CD4-positive, alpha-beta memory T cell (primary cell): ENCODE measurements around the gene NDST1. TPM values are rescaled to one million over a fixed set of nuclear protein-coding genes. Genes with fewer than 3 reads are reported as not detected.
A peak's percentile ranks its signal among the peaks of the same experiment; 100 is the strongest.

Experiments used
- CTCF ChIA-PET: fragments of 350-600 bp; sonication (Branson Sonifier 250); formaldehyde crosslinking; loops from one replicate; lab custom pipeline; 2021; ENCODE audit warnings: inconsistent platforms; ENCODE audit not compliant: partially characterized antibody; lab: Charles Lee
- POLR2A ChIA-PET: fragments of 350-600 bp; sonication (Branson Sonifier 250); formaldehyde crosslinking; loops from one replicate; lab custom pipeline; 2021; ENCODE audit not compliant: partially characterized antibody; lab: Charles Lee
- DNase-seq, 5 donors: peaks; one replicate each; pipeline versions ENCODE4 v3.0.0 to v3.0.0-alpha.2; 2020 to 2022; ENCODE audit warnings: mixed read lengths in 1 of 5
- H3K27ac ChIP-seq: one replicate; pipeline ENCODE4 v1.7.0; 2013; ENCODE audit warnings: low read depth, low read length
- H3K27me3 ChIP-seq: 2 replicates; pipeline ENCODE4 v1.7.0; 2013; ENCODE audit warnings: mild to moderate bottlenecking, low read length, moderate library complexity; ENCODE audit not compliant: insufficient read depth
- H3K36me3 ChIP-seq: 2 replicates; pipeline ENCODE4 v1.7.0; 2013; ENCODE audit warnings: mild to moderate bottlenecking, low read length, moderate library complexity; ENCODE audit not compliant: insufficient read depth
- H3K4me1 ChIP-seq: 2 replicates; pipeline ENCODE4 v1.7.0; 2013; ENCODE audit warnings: mild to moderate bottlenecking, low read length, moderate library complexity; ENCODE audit not compliant: insufficient read depth
- H3K4me3 ChIP-seq, 2 donors: one replicate each; pipeline ENCODE4 v1.7.0; 2013; ENCODE audit warnings: low read length in 2 of 2, mild to moderate bottlenecking in 1 of 2
- H3K9me3 ChIP-seq, 2 donors: one replicate each; pipeline ENCODE4 v1.7.0; 2013; ENCODE audit warnings: low read length in 2 of 2, control low read depth in 1 of 2; ENCODE audit not compliant: control insufficient read depth in 1 of 2
- H3K27ac Mint-ChIP-seq, 7 donors: one replicate each; pipeline ENCODE4 v1.8.0; 2020 to 2021; ENCODE audit warnings: mixed read lengths in 7 of 7, mild to moderate bottlenecking in 6 of 7, inconsistent platforms in 3 of 7, moderate library complexity in 3 of 7
- H3K27me3 Mint-ChIP-seq, 2 donors: one replicate each; pipeline ENCODE4 v1.8.0; 2020 to 2021; ENCODE audit warnings: mixed read lengths in 2 of 2
- H3K36me3 Mint-ChIP-seq, 2 donors: one replicate each; pipeline ENCODE4 v1.8.0; 2020 to 2021; ENCODE audit warnings: mixed read lengths in 2 of 2, inconsistent platforms in 1 of 2, mild to moderate bottlenecking in 1 of 2
- H3K4me1 Mint-ChIP-seq, 4 donors: one replicate each; pipeline ENCODE4 v1.8.0; 2020 to 2021; ENCODE audit warnings: mixed read lengths in 4 of 4, mild to moderate bottlenecking in 1 of 4
- H3K4me3 Mint-ChIP-seq, 8 donors: one replicate each; pipeline ENCODE4 v1.8.0; 2020 to 2021; ENCODE audit warnings: mixed read lengths in 8 of 8, mild to moderate bottlenecking in 7 of 8, moderate library complexity in 6 of 8, inconsistent platforms in 3 of 8
- H3K9me3 Mint-ChIP-seq, 8 donors: one replicate each; pipeline ENCODE4 v1.8.0; 2020 to 2021; ENCODE audit warnings: mixed read lengths in 8 of 8, mild to moderate bottlenecking in 5 of 8, inconsistent platforms in 3 of 8, moderate library complexity in 1 of 8
- intact Hi-C: fragments of 100-400 bp; cut with micrococcal nuclease; formaldehyde crosslinking; loops from one replicate; pipeline ENCODE4 v1.15.1; 2023
- polyA plus RNA-seq, 2 donors: library from polyadenylated mRNA; unstranded; fragments of 300-500 nt; fragmentation: Illumina TruSeq; gene quantifications; one replicate each; pipeline ENCODE4 v1.2.3, GENCODE V29; 2021
- total RNA-seq, 2 experiments: library from RNA; stranded (reverse); gene quantifications; one replicate each; pipeline ENCODE4 v1.2.3, GENCODE V29; 2021

NDST1 gene
- total and polyA plus RNA-seq, 4 experiments from 2014 or later, result 0.29 to 0.64 (median 0.35) TPM; not detected in 1

GRCh38 chr5:150508277-150508640, 328 bp downstream of the NDST1 start:
- Mint-ChIP-seq H3K9me3 (no peaks in the 10 kb centered on the region), H3K4me3 (no peak overlapping the region), H3K4me1 (no peaks in the 10 kb centered on the region), H3K27ac (no peak overlapping the region), H3K27me3 (no peaks in the 10 kb centered on the region), H3K36me3 (no peaks in the 10 kb centered on the region)
- POLR2A ChIA-PET, result no interaction called here
- DNase-seq, result no peak
- CTCF ChIA-PET, result no interaction called here
- Histone ChIP-seq H3K9me3 (no peaks in the 10 kb centered on the region), H3K27me3 (no peaks in the 10 kb centered on the region), H3K36me3 (no peaks in the 10 kb centered on the region), H3K27ac (no peak overlapping the region), H3K4me1 (no peaks in the 10 kb centered on the region), H3K4me3 (no peak overlapping the region)
- intact Hi-C loops, result no loop called here

GRCh38 chr5:150508828-150509227, 897 bp downstream of the NDST1 start:
- Histone ChIP-seq H3K36me3 (no peaks in the 10 kb centered on the region), H3K9me3 (no peaks in the 10 kb centered on the region), H3K27me3 (no peaks in the 10 kb centered on the region), H3K27ac (no peak overlapping the region), H3K4me3 (no peak overlapping the region), H3K4me1 (no peaks in the 10 kb centered on the region)
- H3K36me3 Mint-ChIP-seq, result no peaks in the 10 kb centered on the region
- ChIA-PET POLR2A (no interaction called here), CTCF (no interaction called here)
- H3K27me3 Mint-ChIP-seq, result no peaks in the 10 kb centered on the region
- H3K27ac Mint-ChIP-seq, result no peak overlapping the region
- DNase-seq, result no peak
- no peaks in the 10 kb centered on the region for H3K4me1 Mint-ChIP-seq
- no peaks in the 10 kb centered on the region for H3K9me3 Mint-ChIP-seq
- H3K4me3 Mint-ChIP-seq, result no peak overlapping the region
- intact Hi-C loops, result no loop called here

- CTCF ChIA-PET, result no interaction called here
- no peaks in the 10 kb centered on the region for H3K9me3 ChIP-seq
- no peaks in the 10 kb centered on the region for H3K27me3 Mint-ChIP-seq
- H3K27ac Mint-ChIP-seq, result no peak overlapping the region
- H3K4me3 ChIP-seq, result no peak overlapping the region
- POLR2A ChIA-PET, result no interaction called here
- H3K4me1 Mint-ChIP-seq, result no peaks in the 10 kb centered on the region
- no peak for DNase-seq
- H3K36me3 Mint-ChIP-seq, result no peaks in the 10 kb centered on the region
- no peaks in the 10 kb centered on the region for H3K9me3 Mint-ChIP-seq
- no peak overlapping the region for H3K4me3 Mint-ChIP-seq
- no peak overlapping the region for H3K27ac ChIP-seq
- no peaks in the 10 kb centered on the region for H3K36me3 ChIP-seq
- H3K4me1 ChIP-seq, result no peaks in the 10 kb centered on the region
- intact Hi-C loops, result no loop called here
- no peaks in the 10 kb centered on the region for H3K27me3 ChIP-seq
These were observed 2.1 kb downstream of the NDST1 start for GRCh38 chr5:150509992-150510391.

- Histone ChIP-seq H3K27ac (no peak overlapping the region), H3K4me1 (no peaks in the 10 kb centered on the region), H3K4me3 (no peak overlapping the region), H3K9me3 (no peaks in the 10 kb centered on the region), H3K27me3 (no peaks in the 10 kb centered on the region), H3K36me3 (no peaks in the 10 kb centered on the region)
- POLR2A ChIA-PET, result no interaction called here
- CTCF ChIA-PET, result no interaction called here
- Mint-ChIP-seq H3K27ac (peak overlapping the region in 1 of 7 donors; percentile 47), H3K27me3 (no peaks in the 10 kb centered on the region), H3K36me3 (no peaks in the 10 kb centered on the region), H3K4me1 (no peaks in the 10 kb centered on the region), H3K9me3 (no peaks in the 10 kb centered on the region), H3K4me3 (no peak overlapping the region)
- DNase-seq, result no peak
- intact Hi-C loops, result no loop called here
These were observed 2.7 kb downstream of the NDST1 start for GRCh38 chr5:150510460-150511263.

GRCh38 chr5:150511578-150512367, 3.8 kb downstream of the NDST1 start:
- ChIA-PET POLR2A (no interaction called here), CTCF (no interaction called here)
- Histone ChIP-seq H3K36me3 (no peaks in the 10 kb centered on the region), H3K9me3 (no peaks in the 10 kb centered on the region), H3K4me3 (no peak overlapping the region), H3K27me3 (no peaks in the 10 kb centered on the region), H3K27ac (no peak overlapping the region), H3K4me1 (no peaks in the 10 kb centered on the region)
- Mint-ChIP-seq H3K4me3 (no peak overlapping the region), H3K27ac (no peak overlapping the region), H3K27me3 (no peaks in the 10 kb centered on the region), H3K4me1 (no peaks in the 10 kb centered on the region), H3K36me3 (no peaks in the 10 kb centered on the region), H3K9me3 (no peaks in the 10 kb centered on the region)
- DNase-seq, result no peak
- intact Hi-C loops, result no loop called here

- H3K36me3 Mint-ChIP-seq, result no peaks in the 10 kb centered on the region
- H3K4me1 Mint-ChIP-seq, result no peaks in the 10 kb centered on the region
- ChIA-PET CTCF (no interaction called here), POLR2A (no interaction called here)
- Histone ChIP-seq H3K9me3 (no peaks in the 10 kb centered on the region), H3K27me3 (no peaks in the 10 kb centered on the region), H3K36me3 (no peaks in the 10 kb centered on the region), H3K4me1 (no peaks in the 10 kb centered on the region), H3K4me3 (no peak overlapping the region), H3K27ac (no peak overlapping the region)
- H3K4me3 Mint-ChIP-seq, result no peak overlapping the region
- H3K27me3 Mint-ChIP-seq, result no peaks in the 10 kb centered on the region
- intact Hi-C loops, result no loop called here
- H3K9me3 Mint-ChIP-seq, result no peaks in the 10 kb centered on the region
- no peak overlapping the region for H3K27ac Mint-ChIP-seq
- DNase-seq, result no peak
These were observed 4.4 kb downstream of the NDST1 start for GRCh38 chr5:150512368-150512747.

GRCh38 chr5:150513375-150514309, 5.7 kb downstream of the NDST1 start:
- ChIA-PET POLR2A (no interaction called here), CTCF (interaction anchor here (0.7 to 1.5 kb wide), 3 partner anchors 11 to 89 kb away, joined by 3 to 5 read pairs (median 4); no protein-coding TSS in a partner anchor)
- intact Hi-C loops, result no loop called here
- no peaks in the 10 kb centered on the region for H3K27me3 ChIP-seq
- no peaks in the 10 kb centered on the region for H3K27me3 Mint-ChIP-seq
- H3K36me3 ChIP-seq, result no peaks in the 10 kb centered on the region
- H3K36me3 Mint-ChIP-seq, result no peaks in the 10 kb centered on the region
- H3K4me3 Mint-ChIP-seq, result no peak overlapping the region
- H3K9me3 Mint-ChIP-seq, result no peaks in the 10 kb centered on the region
- H3K4me1 Mint-ChIP-seq, result no peaks in the 10 kb centered on the region
- H3K4me1 ChIP-seq, result no peaks in the 10 kb centered on the region
- no peaks in the 10 kb centered on the region for H3K9me3 ChIP-seq
- no peak for DNase-seq
- no peak overlapping the region for H3K4me3 ChIP-seq
- H3K27ac ChIP-seq, result no peak overlapping the region
- no peak overlapping the region for H3K27ac Mint-ChIP-seq
